ENCODE results near the gene MMP7.

DNA sequence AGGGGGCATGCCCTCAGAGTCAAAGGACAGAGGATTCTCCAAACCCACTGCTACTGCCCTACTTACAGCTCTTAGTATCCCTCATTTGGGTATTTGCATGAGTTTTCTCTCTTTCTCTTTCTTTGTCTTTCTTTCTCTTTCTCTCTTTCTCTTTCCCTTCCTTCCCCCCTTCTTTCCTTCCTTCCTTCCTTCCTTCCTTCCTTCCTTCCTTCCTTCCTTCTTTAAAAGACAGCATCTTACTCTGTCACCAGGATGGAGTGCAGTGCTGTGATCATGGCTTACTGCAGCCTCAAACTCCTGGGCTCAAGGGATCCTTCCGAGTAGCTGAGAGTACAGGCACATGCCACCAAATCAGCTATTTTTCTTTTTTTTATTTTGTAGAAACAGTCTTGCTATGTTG, 14.0 kb upstream of the MMP7 start:
- TF ChIP-seq TP53 (CRISPR knock-in tag; IDR thresholded peaks at IDR 0.05) (no peak), CTCF (IDR thresholded peaks at IDR 0.05) (no peak), CEBPB (IDR thresholded peaks at IDR 0.05) (no peak), EP300 (IDR thresholded peaks at IDR 0.05) (no peak), MAZ (IDR thresholded peaks at IDR 0.05; ENCODE audit: borderline replicate concordance, low read depth, low read length) (no peak), ESRRA (IDR thresholded peaks at IDR 0.05; ENCODE audit: borderline replicate concordance, low read length) (no peak), POLR2AphosphoS2 (conservative IDR thresholded peaks at IDR 0.05; ENCODE audit: low read length) (no peak), RFX5 (IDR thresholded peaks at IDR 0.05) (no peak), POLR2A (IDR thresholded peaks at IDR 0.05; ENCODE audit: low read length) (no peak), RCOR1 (IDR thresholded peaks at IDR 0.05; ENCODE audit: low read depth, low read length) (no peak)
- TF ChIP-seq, protein P1, sequence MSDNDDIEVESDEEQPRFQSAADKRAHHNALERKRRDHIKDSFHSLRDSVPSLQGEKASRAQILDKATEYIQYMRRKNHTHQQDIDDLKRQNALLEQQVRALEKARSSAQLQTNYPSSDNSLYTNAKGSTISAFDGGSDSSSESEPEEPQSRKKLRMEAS (IDR thresholded peaks at IDR 0.05) = no peak

All from A549 (cell line).